ENCODE measurements around the gene NAV2.

DNA sequence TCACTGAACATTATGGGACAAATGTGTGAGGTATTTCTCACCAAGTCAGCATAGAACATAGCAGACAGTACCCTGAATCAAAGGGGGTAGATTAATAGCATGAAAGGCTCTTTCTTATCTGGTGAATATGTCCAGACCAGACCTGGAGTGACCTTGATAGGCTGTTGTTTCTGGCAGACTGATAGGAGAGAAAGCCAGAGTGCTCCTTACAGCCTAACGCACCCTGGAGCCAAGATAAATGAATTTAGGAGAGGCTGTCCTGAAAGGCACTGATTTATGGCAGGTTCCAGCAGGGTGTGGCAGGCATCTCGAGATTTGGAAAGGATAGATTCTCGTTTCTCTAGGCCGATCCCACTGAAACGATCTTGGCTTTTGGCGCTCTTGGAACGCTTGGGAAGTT lies 243.0 kb downstream of the NAV2 start:
- TF ChIP-seq, protein P1, sequence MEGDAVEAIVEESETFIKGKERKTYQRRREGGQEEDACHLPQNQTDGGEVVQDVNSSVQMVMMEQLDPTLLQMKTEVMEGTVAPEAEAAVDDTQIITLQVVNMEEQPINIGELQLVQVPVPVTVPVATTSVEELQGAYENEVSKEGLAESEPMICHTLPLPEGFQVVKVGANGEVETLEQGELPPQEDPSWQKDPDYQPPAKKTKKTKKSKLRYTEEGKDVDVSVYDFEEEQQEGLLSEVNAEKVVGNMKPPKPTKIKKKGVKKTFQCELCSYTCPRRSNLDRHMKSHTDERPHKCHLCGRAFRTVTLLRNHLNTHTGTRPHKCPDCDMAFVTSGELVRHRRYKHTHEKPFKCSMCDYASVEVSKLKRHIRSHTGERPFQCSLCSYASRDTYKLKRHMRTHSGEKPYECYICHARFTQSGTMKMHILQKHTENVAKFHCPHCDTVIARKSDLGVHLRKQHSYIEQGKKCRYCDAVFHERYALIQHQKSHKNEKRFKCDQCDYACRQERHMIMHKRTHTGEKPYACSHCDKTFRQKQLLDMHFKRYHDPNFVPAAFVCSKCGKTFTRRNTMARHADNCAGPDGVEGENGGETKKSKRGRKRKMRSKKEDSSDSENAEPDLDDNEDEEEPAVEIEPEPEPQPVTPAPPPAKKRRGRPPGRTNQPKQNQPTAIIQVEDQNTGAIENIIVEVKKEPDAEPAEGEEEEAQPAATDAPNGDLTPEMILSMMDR (IDR thresholded peaks at IDR 0.05; ENCODE audit: low read depth, low read length), result no peak
- TF ChIP-seq POLR2A (IDR thresholded peaks at IDR 0.05; ENCODE audit: extremely low read depth, insufficient read length) (no peak), MAX (IDR thresholded peaks at IDR 0.05; ENCODE audit: low read depth, low read length) (no peak)

All from NB4 (cell line).